Adrenal gland (tissue), 5 donors: ENCODE measurements around the gene MBOAT7.
"Not testable (repeated sequence)": the region's sequence is repeated elsewhere in the genome, so short reads cannot be mapped to it uniquely, and the experiment has no call there.

ENCODE experiments used
- POLR2A ChIP-seq, 2 donors: fragments of 450-650 bp; IDR thresholded peaks; one replicate each; pipeline ENCODE4 v1.6.1; 2017; ENCODE audit warnings: antibody characterized with exemption in 2 of 2, mild to moderate bottlenecking in 2 of 2, moderate library complexity in 1 of 2
- TF ChIP-seq, protein P1 (sequence below), 6 experiments: fragments of 450-650 bp in 4 of 6; fragments of 200-600 bp in 2 of 6; sonication (generic) in 1 of 6; IDR thresholded peaks; 1 replicate in 5 of 6; 2 replicates in 1 of 6; pipeline versions ENCODE4 v1.5.1 to v1.8.0; 2016 to 2021; ENCODE audit warnings: antibody characterized with exemption in 6 of 6, mild to moderate bottlenecking in 2 of 6, moderate library complexity in 1 of 6
- donor health status: DM: no; HTN: no; CAD: no.

- TF ChIP-seq, protein P1, sequence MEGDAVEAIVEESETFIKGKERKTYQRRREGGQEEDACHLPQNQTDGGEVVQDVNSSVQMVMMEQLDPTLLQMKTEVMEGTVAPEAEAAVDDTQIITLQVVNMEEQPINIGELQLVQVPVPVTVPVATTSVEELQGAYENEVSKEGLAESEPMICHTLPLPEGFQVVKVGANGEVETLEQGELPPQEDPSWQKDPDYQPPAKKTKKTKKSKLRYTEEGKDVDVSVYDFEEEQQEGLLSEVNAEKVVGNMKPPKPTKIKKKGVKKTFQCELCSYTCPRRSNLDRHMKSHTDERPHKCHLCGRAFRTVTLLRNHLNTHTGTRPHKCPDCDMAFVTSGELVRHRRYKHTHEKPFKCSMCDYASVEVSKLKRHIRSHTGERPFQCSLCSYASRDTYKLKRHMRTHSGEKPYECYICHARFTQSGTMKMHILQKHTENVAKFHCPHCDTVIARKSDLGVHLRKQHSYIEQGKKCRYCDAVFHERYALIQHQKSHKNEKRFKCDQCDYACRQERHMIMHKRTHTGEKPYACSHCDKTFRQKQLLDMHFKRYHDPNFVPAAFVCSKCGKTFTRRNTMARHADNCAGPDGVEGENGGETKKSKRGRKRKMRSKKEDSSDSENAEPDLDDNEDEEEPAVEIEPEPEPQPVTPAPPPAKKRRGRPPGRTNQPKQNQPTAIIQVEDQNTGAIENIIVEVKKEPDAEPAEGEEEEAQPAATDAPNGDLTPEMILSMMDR (IDR thresholded peaks at IDR 0.05), result not testable (repeated sequence)
- TF ChIP-seq POLR2A (IDR thresholded peaks at IDR 0.05), result not testable (repeated sequence)
These were observed 35.2 kb upstream of the MBOAT7 start for GRCh38 chr19:54224619-54225018.
